Activated gamma-delta T cell (primary cell): ENCODE measurements around the gene GSG1L.

Source experiments
- DNase-seq: peaks from one replicate; lab custom pipeline; 2025; lab: John Stamatoyannopoulos, UW

The GSG1L gene

GRCh38 chr16:28062847-28063521 lies 530 bp downstream of the GSG1L start:
- no peak for DNase-seq

- DNase-seq: no peak
Measured at GRCh38 chr16:28062261-28062846, 1.2 kb downstream of the GSG1L start.

DNA sequence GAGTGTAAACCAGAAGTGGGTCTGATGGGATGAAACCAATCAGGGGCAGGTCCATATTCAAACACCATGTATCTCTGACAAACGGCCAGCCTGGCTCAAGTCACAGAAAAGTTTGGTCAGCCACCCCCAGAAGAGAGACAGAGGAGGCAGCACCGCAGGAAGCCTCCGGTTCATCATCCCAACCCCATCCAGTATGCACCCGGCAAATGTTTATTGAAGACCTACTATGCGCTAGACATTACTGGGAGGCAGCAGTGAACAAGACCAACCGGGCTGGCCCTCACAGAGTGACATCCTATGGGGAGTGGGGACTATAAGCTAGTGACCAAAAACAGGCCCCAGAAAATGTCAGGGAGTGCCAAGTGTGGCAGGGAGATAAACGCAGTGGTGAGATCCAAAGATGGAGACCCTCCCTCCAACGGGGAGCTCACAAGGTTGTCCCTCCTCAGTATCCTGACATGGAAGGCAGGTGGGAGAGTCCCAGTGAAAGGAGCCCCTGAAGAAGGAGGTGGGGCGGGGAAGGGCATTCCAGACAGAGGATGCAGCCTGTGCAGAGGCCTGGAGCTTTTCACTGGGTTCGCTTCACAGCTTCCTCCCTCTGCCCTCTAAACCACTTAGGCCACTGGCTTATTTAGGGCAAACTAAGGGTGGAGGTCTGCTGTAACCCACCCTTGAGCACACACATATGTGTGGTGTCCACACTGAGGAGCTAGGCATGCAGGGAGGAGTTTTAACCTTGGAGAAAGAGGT lies 2.0 kb downstream of the GSG1L start:
- no peak for DNase-seq

GRCh38 chr16:28059841-28060575 lies 3.5 kb downstream of the GSG1L start:
- no peak for DNase-seq

DNA sequence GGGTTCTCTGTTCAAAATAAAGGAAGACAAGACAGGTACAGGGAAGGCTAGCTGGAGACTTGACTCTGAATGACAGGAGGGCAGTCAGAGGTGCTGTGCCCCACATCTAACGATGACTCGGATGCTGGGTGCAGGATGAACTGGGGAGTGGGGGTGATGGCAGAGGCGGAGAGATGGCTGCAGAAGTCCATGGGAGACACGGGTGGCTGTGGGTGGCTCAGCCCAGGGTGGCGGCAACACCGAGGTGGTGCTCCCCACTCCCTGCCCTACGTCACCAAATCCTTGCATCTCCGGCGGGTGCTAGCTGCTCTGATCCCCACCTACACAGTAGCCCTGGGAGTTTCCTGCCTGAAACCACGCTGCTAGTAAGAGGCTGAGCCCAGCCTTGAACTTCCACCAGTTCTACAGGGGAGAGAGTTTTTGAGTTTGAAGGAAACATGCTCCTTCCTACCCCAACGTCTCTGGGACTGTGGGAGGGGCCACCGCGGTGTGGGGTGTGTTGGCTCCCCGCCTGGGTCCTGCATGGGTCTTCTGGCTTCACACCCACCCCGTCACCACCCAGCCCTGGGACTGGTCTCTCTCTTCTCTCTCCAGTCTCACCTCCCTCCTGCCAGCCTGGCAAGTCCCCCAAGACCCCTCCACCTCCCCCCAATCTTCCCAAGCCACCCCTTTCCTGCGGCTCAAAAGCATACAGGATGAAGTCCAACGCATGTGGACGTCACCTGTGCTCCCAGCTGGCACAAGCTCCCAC lies 4.5 kb downstream of the GSG1L start:
- DNase-seq: no peak

DNA sequence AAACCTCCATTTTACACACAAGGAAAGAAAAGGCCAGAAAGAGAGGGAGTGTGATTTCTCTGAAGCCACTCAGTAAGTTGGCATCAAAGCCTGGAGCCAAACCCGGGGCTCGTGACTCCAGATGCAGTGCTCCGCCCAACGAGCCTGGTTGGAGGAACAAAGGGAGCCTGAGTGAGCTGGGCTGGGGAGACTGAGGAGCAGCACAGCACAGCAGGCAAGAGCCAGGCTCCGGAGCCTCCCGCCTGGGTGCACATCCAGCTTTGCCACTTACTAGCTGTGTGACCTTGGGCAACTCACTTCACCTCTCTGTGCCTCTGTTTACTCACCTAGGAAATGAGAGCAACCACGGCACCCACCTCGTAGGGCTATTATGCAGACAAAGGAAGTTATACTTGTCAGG lies 5.6 kb downstream of the GSG1L start:
- no peak for DNase-seq

DNA sequence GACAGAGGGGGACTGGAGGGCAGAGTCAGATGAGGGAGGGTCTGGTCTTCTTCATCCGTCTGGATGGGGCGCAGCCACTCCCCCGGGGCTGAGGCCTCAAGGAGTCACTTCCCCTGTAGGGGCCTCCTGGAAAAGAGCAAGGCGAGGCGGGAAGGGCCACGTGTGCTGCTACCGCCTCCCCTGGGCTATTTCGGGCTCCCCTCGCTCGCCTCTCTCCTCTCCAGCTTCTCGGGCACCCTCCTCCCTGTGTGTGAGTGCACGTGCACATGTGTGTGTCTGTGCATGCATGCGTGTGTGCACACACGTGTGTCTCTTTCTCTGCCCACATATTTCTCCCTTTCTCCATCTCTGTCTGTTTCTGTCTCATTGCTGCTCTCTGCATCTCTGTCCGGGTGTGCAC lies 10.1 kb downstream of the GSG1L start:
- DNase-seq: no peak

DNA sequence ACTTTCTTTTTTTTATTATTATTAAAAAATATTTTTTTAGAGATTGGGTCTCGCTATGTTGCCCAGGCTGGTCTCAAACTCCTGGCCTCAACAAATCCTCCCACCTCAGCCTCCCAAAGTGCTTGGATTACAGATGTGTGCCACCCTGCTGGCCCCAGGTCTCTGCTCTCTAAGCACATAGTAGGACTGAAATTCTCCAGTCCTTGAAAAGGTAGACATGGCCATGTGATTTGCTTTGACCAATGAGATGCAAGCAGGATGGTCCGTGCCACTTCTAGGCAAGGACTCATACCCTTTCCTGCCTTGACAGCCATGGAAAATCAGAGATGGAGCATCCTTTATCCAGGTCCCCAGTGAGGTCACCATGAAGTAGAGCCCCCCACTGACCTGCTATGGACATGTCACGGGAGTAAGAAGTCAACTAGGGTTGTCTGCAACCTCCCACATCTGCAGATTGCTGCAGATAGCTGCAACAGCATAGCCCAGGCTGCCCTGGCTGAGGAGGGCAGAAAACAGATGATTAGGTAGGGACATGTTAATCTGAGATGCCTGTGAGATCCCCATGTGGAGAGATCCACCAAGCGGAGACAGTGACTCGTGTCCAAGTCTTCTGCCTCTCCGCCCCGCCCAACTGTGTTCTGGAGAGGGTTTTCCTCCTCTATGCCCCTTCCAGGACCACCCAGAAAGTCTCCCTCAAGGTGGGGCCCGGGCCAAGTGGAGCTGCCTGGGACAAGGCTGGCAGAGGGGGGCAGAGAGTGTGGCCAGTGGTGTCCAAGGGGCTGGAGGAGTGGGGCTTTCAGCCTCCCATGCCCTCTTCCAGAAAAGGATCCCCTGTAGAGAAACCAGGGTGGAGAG lies 11.0 kb downstream of the GSG1L start:
- DNase-seq: no peak

DNA sequence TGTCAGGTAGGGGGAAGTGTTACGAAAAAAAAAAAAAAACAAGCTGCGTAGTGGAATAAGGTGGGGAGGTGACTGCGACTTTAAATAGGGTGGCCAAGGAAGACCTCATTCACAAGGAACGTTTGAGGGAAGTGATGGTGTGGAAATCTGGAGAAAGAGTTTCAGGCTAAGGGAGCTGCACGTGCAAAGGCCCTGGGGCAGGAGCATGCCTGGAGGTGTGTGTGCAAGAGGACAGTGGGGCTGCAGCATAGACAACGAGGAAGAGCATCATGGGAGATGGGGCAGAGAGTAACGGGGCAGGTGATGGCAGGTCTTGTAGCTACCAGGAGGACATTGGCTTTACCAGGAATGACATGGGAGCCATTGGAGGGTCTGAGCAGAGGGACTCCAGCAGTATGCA lies 12.0 kb downstream of the GSG1L start:
- no peak for DNase-seq

DNA sequence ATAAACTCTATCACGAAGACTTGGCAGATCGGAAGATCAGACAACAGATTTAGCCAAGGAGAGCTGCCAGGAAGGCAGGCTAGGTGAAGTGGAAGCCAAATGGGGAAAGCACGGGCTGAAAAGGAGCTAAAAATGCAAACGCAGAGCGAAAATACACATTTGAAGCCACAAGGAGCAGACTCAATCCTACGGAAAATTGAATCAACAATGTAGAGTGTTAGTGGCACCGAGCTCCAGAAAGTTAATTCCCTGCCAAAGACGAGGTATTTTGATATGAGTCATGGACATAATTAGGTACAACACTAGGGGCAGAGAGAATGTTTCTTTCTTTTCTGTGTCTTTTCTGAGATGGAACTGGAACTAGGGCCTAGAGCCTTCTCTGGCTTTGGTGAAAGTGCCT lies 20.7 kb downstream of the GSG1L start:
- no peak for DNase-seq

DNA sequence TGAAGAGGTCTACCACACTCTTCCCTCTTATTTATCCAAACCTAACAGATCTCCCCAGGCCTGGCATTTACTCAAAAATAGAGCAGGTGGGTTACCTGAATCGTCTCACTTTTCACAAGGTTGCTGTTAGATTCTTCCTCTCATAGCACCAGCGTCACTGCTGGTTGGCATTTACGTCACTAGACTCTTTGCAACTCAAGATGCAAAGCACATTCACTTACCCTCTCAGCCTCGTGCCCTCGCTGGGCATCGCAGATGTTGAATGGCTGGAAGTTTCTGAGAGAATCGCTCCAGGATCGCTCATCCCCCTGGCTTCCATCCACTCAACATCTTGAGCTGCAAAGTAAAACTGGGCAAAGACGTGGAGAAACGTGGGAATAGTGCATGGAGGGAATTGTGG lies 21.9 kb downstream of the GSG1L start:
- no peak for DNase-seq

DNA sequence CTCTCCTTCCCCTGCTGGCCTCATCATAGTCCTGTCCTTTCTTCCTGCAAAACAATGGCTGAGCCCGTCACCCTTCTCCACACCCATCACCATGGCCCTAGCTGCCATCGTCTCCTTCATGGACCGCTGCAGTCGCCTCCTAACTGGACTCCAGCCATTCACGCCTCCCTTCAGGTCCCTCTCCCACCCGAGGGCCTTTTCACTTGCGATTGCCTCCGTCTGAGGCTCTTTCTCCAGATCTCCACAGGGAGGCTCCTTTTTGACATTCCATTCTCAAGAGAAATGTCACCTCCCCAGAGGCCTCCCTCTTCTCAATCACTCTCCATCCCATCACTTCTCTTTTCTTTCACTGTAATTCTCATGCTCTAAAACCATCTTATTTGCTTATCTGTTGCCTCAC lies 23.5 kb downstream of the GSG1L start:
- DNase-seq: no peak

DNA sequence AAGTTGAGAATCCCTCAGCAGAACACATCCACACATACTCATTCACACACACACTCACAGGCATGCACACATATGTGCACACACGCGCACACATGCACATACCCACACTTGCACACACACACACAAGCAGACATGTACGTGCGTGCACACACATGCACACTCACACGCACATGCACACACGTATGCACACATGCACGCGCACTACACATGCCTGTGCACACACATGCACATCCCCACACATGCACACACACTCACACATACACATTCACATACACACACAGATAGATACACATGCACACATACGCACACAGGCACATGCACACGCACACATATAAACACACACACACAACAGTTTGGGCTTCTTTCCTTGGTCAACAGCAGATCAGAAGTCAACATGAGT lies 24.0 kb downstream of the GSG1L start:
- no peak for DNase-seq

- no peak for DNase-seq
Measured at GRCh38 chr16:28038409-28038808, 25.1 kb downstream of the GSG1L start.

DNA sequence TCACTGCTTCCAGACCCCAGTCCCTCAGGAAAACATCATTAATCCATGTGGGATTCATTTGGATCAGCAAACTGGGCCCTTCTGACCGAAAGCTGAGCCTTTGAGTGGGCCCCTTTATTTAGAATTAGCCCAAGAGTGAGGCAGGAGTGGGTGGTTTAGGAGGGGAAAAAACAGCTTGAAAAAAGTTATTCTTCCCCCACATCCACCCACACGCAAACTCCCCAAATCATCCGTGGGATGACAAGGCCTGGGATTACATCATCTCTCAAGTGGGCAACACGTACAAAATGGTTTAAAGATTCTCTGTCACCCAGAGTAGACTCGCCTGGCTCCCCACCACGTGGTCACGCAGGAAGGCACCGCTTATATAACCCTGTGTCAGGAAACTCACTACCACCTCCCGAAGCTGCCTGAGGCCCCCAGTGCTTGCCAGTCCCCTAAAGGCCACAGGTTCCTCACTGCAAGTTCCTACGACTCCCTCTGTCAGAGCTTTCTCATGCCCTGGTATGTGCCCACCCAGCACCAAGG lies 27.6 kb downstream of the GSG1L start:
- no peak for DNase-seq

DNA sequence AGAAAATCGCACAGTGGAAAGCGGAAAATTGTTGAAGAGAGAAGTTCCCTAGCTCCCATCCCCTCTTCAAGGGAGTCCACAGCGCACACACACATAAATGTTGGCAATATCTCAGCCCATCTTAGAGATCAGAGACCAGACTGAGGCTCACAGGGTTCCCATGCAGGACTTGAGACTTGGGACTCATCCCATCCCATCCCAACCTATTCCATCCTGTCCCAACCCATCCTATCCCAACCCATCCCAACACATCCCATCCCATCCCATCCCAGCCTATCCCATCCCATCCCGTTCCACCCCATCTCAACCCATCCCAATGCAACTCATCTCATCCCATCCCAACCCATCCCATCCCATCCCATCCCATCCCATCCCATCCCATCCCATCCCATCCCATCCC lies 29.6 kb downstream of the GSG1L start:
- DNase-seq: no peak

- no peak for DNase-seq
Measured at GRCh38 chr16:28029387-28030002, 34.0 kb downstream of the GSG1L start.

GRCh38 chr16:28027055-28027454 lies 36.5 kb downstream of the GSG1L start:
- no peak for DNase-seq

DNA sequence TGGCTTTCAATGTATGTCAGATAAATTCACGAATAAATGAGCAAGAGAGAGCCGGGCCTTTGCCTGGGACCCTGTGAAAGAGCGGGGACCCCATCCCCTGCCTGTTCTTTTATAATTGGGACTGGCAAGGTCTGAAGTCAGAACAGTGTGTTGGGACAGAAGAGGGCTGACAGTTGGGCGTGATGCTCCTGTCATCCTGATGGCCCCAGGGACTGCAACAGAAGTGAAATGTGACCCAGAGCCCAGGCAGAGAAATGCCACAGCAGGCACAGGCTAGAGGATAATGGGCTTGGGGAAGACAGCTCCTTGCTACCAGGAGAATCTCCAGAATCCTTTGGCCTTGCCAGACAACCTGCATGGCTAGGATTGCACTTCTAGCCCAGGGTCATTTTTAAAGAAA lies 37.9 kb downstream of the GSG1L start:
- no peak for DNase-seq

GRCh38 chr16:28019218-28019617 lies 44.3 kb downstream of the GSG1L start:
- DNase-seq: no peak
